ENCODE measurements around the gene ALG9.

- TF ChIP-seq, protein P1, sequence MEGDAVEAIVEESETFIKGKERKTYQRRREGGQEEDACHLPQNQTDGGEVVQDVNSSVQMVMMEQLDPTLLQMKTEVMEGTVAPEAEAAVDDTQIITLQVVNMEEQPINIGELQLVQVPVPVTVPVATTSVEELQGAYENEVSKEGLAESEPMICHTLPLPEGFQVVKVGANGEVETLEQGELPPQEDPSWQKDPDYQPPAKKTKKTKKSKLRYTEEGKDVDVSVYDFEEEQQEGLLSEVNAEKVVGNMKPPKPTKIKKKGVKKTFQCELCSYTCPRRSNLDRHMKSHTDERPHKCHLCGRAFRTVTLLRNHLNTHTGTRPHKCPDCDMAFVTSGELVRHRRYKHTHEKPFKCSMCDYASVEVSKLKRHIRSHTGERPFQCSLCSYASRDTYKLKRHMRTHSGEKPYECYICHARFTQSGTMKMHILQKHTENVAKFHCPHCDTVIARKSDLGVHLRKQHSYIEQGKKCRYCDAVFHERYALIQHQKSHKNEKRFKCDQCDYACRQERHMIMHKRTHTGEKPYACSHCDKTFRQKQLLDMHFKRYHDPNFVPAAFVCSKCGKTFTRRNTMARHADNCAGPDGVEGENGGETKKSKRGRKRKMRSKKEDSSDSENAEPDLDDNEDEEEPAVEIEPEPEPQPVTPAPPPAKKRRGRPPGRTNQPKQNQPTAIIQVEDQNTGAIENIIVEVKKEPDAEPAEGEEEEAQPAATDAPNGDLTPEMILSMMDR (IDR thresholded peaks at IDR 0.05; ENCODE audit: extremely low read depth in 1 of 2, insufficient read depth in 1 of 2, low read depth in 1 of 2, low read length in 2 of 2): no peak
- TF ChIP-seq, protein P2, sequence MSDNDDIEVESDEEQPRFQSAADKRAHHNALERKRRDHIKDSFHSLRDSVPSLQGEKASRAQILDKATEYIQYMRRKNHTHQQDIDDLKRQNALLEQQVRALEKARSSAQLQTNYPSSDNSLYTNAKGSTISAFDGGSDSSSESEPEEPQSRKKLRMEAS (IDR thresholded peaks at IDR 0.05; ENCODE audit: insufficient read depth, insufficient read length): no peak
- no peak for TF ChIP-seq POLR2A (IDR thresholded peaks at IDR 0.05; ENCODE audit: low read depth, low read length)
These were observed 74.2 kb downstream of the ALG9 start for GRCh38 chr11:111797145-111797581.

Measured in endothelial cell of umbilical vein (primary cell).